ENCODE data around the gene STARD3. TPM values are rescaled to one million over a fixed set of nuclear protein-coding genes. Genes with fewer than 3 reads are reported as not detected.
A peak's percentile ranks its signal among the peaks of the same experiment; 100 is the strongest.

The STARD3 gene
- total and polyA plus RNA-seq, 2 of the 13 experiments (the other 11 are each of a cell fraction or from before 2014, with no cell fraction given) = 34.6 to 100 TPM

DNA sequence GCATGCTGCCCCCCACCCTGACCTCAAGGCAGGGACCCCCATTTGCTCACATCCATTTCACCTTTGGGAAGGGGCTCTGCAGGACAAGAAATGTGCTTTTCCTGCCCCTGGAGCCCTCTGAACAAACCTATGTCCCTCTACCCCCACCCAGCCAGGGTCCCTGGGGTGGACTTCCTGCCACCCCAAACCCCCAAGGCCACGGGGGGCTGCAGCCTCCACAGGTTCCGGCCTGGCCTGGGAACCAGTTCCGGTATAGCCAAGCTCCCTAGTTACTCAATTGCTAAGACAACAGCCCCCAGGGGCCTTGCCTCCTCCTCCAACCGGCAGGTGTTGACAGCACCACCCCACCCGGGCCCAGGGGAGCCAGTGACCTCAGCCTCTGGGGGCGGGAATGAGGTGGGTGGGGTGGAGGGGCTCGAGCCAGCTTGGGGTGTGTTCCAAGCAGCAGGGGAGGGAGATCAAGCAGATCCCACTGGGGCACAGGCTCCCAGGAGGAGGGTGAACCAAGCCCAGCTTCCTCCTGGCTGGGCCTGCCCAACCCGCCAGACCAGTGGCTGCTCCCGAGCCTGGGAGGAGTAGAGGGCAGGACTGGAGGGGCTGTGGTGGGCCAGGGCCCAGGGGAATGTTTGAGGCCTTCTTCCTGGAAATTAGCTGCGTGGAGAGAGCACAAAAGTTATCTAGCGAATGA, 37.9 kb downstream of the STARD3 start (continued):
- 0 out of 2 replicates have a peak, but pooled peaks have one; percentile 43 for TF ChIP-seq HOXA5 (CRISPR knock-in tag; IDR thresholded peaks at IDR 0.05)
- TF ChIP-seq REL (CRISPR knock-in tag; conservative IDR thresholded peaks at IDR 0.05) = 0 out of 2 replicates have a peak, but pooled peaks have one; percentile 41
- TF ChIP-seq, protein P1, sequence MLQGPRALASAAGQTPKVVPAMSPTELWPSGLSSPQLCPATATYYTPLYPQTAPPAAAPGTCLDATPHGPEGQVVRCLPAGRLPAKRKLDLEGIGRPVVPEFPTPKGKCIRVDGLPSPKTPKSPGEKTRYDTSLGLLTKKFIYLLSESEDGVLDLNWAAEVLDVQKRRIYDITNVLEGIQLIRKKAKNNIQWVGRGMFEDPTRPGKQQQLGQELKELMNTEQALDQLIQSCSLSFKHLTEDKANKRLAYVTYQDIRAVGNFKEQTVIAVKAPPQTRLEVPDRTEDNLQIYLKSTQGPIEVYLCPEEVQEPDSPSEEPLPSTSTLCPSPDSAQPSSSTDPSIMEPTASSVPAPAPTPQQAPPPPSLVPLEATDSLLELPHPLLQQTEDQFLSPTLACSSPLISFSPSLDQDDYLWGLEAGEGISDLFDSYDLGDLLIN (CRISPR knock-in tag; IDR thresholded peaks at IDR 0.05; ENCODE audit: borderline replicate concordance) = no peak
- TF ChIP-seq SNAPC5 (CRISPR knock-in tag; IDR thresholded peaks at IDR 0.05; ENCODE audit: borderline replicate concordance) = 0 out of 2 replicates have a peak, but pooled peaks have one; percentile 32
- TF ChIP-seq RAD51 (IDR thresholded peaks at IDR 0.05; ENCODE audit: borderline replicate concordance) = no peak
- no peak for TF ChIP-seq SIN3B (IDR thresholded peaks at IDR 0.05; ENCODE audit: low read length)
- no peak for TF ChIP-seq ZNF121 (CRISPR knock-in tag; IDR thresholded peaks at IDR 0.05)
- TF ChIP-seq, protein P2, sequence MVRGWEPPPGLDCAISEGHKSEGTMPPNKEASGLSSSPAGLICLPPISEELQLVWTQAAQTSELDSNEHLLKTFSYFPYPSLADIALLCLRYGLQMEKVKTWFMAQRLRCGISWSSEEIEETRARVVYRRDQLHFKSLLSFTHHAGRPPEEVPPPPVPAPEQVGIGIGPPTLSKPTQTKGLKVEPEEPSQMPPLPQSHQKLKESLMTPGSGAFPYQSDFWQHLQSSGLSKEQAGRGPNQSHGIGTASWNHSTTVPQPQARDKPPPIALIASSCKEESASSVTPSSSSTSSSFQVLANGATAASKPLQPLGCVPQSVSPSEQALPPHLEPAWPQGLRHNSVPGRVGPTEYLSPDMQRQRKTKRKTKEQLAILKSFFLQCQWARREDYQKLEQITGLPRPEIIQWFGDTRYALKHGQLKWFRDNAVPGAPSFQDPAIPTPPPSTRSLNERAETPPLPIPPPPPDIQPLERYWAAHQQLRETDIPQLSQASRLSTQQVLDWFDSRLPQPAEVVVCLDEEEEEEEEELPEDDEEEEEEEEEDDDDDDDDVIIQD (CRISPR knock-in tag; IDR thresholded peaks at IDR 0.05; ENCODE audit: low read depth) = no peak
- TF ChIP-seq ZNF740 (CRISPR knock-in tag; IDR thresholded peaks at IDR 0.05) = no peak
- TF ChIP-seq U2AF2 (IDR thresholded peaks at IDR 0.05; ENCODE audit: low read depth, low read length) = no peak
- peak; percentile 54; the same call in 1 of the 2 replicates for TF ChIP-seq PITX1 (CRISPR knock-in tag; IDR thresholded peaks at IDR 0.05)
- TF ChIP-seq PCBP1 (IDR thresholded peaks at IDR 0.05; ENCODE audit: borderline replicate concordance, low read depth, low read length) = no peak
- no peak for TF ChIP-seq ZNF550 (CRISPR knock-in tag; IDR thresholded peaks at IDR 0.05; ENCODE audit: borderline replicate concordance)
- no peak for TF ChIP-seq EHMT2 (IDR thresholded peaks at IDR 0.05; ENCODE audit: borderline replicate concordance, low read depth, low read length)
- TF ChIP-seq ZNF746 (CRISPR knock-in tag; IDR thresholded peaks at IDR 0.05) = peak; percentile 48; the same call in 1 of the 2 replicates
- TF ChIP-seq ZFAT (CRISPR knock-in tag; conservative IDR thresholded peaks at IDR 0.05) = no peak
- no peak for TF ChIP-seq TRAFD1 (CRISPR knock-in tag; IDR thresholded peaks at IDR 0.05; ENCODE audit: borderline replicate concordance)
- no peak for TF ChIP-seq TOPORS (CRISPR knock-in tag; IDR thresholded peaks at IDR 0.05)
- no peak for TF ChIP-seq HOXA9 (CRISPR knock-in tag; IDR thresholded peaks at IDR 0.05; ENCODE audit: borderline replicate concordance)
- peak; percentile 74 for TF ChIP-seq PPARG (CRISPR knock-in tag; conservative IDR thresholded peaks at IDR 0.05)
- TF ChIP-seq ZNF761 (CRISPR knock-in tag; conservative IDR thresholded peaks at IDR 0.05) = peak; percentile 82; the same call in 1 of the 2 replicates
- no peak for TF ChIP-seq ZNF496 (CRISPR knock-in tag; IDR thresholded peaks at IDR 0.05; ENCODE audit: insufficient replicate concordance)
- TF ChIP-seq, protein P3, sequence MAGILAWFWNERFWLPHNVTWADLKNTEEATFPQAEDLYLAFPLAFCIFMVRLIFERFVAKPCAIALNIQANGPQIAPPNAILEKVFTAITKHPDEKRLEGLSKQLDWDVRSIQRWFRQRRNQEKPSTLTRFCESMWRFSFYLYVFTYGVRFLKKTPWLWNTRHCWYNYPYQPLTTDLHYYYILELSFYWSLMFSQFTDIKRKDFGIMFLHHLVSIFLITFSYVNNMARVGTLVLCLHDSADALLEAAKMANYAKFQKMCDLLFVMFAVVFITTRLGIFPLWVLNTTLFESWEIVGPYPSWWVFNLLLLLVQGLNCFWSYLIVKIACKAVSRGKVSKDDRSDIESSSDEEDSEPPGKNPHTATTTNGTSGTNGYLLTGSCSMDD (CRISPR knock-in tag; IDR thresholded peaks at IDR 0.05) = no peak
- TF ChIP-seq WIZ (CRISPR knock-in tag; IDR thresholded peaks at IDR 0.05) = peak; percentile 57; the same call in 1 of the 2 replicates

Measured in HepG2 (cell line).